Endothelial cell (in vitro differentiated cells): Measurements from ENCODE around the gene BCL11A. TPM values are rescaled to one million over a fixed set of nuclear protein-coding genes. Genes with fewer than 3 reads are reported as not detected.
A peak's percentile ranks its signal among the peaks of the same experiment; 100 is the strongest.

ENCODE experiments used
- DNase-seq: peaks from one replicate; pipeline ENCODE4 v3.0.0; 2021; ENCODE audit warnings: low spot score
- H3K27ac Mint-ChIP-seq: one replicate; pipeline ENCODE4 v1.8.0; 2021; ENCODE audit warnings: mixed read lengths, inconsistent platforms; ENCODE audit not compliant: unreplicated experiment
- H3K27me3 Mint-ChIP-seq: one replicate; pipeline ENCODE4 v1.8.0; 2021; ENCODE audit warnings: mild to moderate bottlenecking, moderate library complexity, mixed read lengths, inconsistent platforms; ENCODE audit not compliant: unreplicated experiment
- H3K36me3 Mint-ChIP-seq: one replicate; pipeline ENCODE4 v1.8.0; 2021; ENCODE audit warnings: mild to moderate bottlenecking, low read depth, mixed read lengths, inconsistent platforms; ENCODE audit not compliant: unreplicated experiment
- H3K4me1 Mint-ChIP-seq: one replicate; pipeline ENCODE4 v1.8.0; 2021; ENCODE audit warnings: mild to moderate bottlenecking, mixed read lengths, inconsistent platforms; ENCODE audit not compliant: unreplicated experiment
- H3K4me3 Mint-ChIP-seq: one replicate; pipeline ENCODE4 v1.8.0; 2021; ENCODE audit warnings: mild to moderate bottlenecking, mixed read lengths, inconsistent platforms; ENCODE audit not compliant: unreplicated experiment
- H3K9me3 Mint-ChIP-seq: one replicate; pipeline ENCODE4 v1.8.0; 2021; ENCODE audit warnings: mixed read lengths, inconsistent platforms; ENCODE audit not compliant: unreplicated experiment
- CTCF ChIP-seq: fragments of 200-600 bp; sonication (generic); IDR thresholded peaks from one replicate; pipeline ENCODE4 v1.5.0; 2021; ENCODE audit warnings: antibody characterized with exemption; ENCODE audit not compliant: unreplicated experiment
- total RNA-seq: library from RNA; stranded (reverse); fragmentation: NEBNext Ultra II Directional; extraction: Animal tissue kit (Norgen Biotek cat#: 25700); gene quantifications from one replicate; pipeline ENCODE4 v1.2.1, GENCODE V29; 2021; ENCODE audit not compliant: unreplicated experiment

The BCL11A gene
- total RNA-seq, 1 donor from 2014 or later: 9.6 TPM

GRCh38 chr2:60532421-60532820 is 21.0 kb downstream of the BCL11A start:
- H3K27ac Mint-ChIP-seq: no peak overlapping the region
- TF ChIP-seq CTCF: no peak
- H3K4me3 Mint-ChIP-seq: no peak overlapping the region
- DNase-seq: no peak
- peaks cover 49% of the 10 kb centered on the region for H3K4me1 Mint-ChIP-seq
- peaks cover 6% of the 10 kb centered on the region for H3K27me3 Mint-ChIP-seq
- no peaks in the 10 kb centered on the region for H3K36me3 Mint-ChIP-seq
- no peaks in the 10 kb centered on the region for H3K9me3 Mint-ChIP-seq

GRCh38 chr2:60531701-60532133 is 21.7 kb downstream of the BCL11A start:
- Mint-ChIP-seq H3K4me3 (peak overlapping the region; percentile 52), H3K27ac (peak overlapping the region; percentile 53), H3K27me3 (peaks cover 6% of the 10 kb centered on the region), H3K9me3 (no peaks in the 10 kb centered on the region), H3K36me3 (no peaks in the 10 kb centered on the region), H3K4me1 (peaks cover 49% of the 10 kb centered on the region)
- TF ChIP-seq CTCF: no peak
- DNase-seq: no peak

- Mint-ChIP-seq H3K36me3 (no peaks in the 10 kb centered on the region), H3K4me3 (no peak overlapping the region), H3K27me3 (peaks cover 6% of the 10 kb centered on the region), H3K9me3 (no peaks in the 10 kb centered on the region), H3K27ac (no peak overlapping the region), H3K4me1 (peaks cover 46% of the 10 kb centered on the region)
- TF ChIP-seq CTCF: no peak
- no peak for DNase-seq
Observed at GRCh38 chr2:60530660-60531281, 22.7 kb downstream of the BCL11A start.

- DNase-seq: no peak
- H3K27ac Mint-ChIP-seq: no peak overlapping the region
Observed at GRCh38 chr2:60529785-60530627, 23.4 kb downstream of the BCL11A start.

More at GRCh38 chr2:60529785-60530627, 23.4 kb downstream of the BCL11A start:
- Mint-ChIP-seq H3K36me3 (no peaks in the 10 kb centered on the region), H3K27me3 (peaks cover 6% of the 10 kb centered on the region), H3K4me3 (no peak overlapping the region), H3K9me3 (no peaks in the 10 kb centered on the region), H3K4me1 (peaks cover 41% of the 10 kb centered on the region)
- TF ChIP-seq CTCF: no peak
